ENCODE measurements around the gene MSH6. TPM values are rescaled to one million over a fixed set of nuclear protein-coding genes. Genes with fewer than 3 reads are reported as not detected.
A peak's percentile ranks its signal among the peaks of the same experiment; 100 is the strongest.

MSH6 gene
- total and polyA plus RNA-seq, 9 of the 15 experiments (the other 6 are each of a cell fraction or from before 2014, with no cell fraction given) = 15.3 to 147 (median 80.5) TPM

DNA sequence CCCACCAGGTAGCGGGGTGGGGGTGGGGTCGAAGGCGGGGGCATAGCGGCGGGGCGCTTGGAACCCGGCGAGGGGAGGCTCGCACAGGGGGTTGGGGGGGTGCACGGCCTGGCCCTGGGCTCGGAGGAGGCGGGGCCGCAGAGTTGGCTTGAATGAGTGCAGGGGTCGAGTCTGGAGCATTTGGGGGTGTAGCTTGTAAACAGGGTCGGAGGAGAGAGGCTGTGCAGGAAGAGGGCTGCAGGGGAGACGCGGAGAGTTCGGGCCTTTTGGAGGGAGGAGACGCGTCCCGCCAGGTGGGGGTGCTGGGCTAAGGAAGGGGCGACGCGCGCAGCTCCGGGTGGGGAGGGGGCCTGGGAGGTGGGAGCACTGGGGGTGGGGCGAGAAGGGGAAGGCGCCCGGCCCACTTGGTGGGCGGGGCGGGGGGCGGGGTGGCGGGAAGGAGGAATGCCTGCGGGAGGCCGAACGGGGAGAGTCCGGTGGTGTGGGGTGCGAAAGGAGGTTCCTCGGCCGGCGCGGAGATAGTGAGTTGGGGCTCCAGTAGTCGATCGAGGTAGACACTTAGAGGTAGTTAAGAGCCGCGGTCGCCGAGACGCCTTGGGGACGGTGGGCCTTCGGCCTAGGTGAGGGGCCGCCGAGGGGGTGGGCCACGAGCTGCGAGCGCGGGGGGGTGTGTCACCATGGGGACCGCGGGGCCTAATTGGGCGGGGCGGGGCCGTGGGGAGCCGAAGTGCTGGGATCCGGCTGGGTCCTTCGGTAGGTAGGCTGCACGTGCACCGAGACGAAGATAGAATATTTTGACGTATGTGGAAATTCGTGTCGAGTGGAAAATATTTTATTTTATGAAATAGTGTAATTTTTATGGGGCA lies 774 bp downstream of the MSH6 start (continued):
- TF ChIP-seq, protein P1, sequence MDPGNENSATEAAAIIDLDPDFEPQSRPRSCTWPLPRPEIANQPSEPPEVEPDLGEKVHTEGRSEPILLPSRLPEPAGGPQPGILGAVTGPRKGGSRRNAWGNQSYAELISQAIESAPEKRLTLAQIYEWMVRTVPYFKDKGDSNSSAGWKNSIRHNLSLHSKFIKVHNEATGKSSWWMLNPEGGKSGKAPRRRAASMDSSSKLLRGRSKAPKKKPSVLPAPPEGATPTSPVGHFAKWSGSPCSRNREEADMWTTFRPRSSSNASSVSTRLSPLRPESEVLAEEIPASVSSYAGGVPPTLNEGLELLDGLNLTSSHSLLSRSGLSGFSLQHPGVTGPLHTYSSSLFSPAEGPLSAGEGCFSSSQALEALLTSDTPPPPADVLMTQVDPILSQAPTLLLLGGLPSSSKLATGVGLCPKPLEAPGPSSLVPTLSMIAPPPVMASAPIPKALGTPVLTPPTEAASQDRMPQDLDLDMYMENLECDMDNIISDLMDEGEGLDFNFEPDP (CRISPR knock-in tag; IDR thresholded peaks at IDR 0.05) = no peak
- TF ChIP-seq CHD2 (IDR thresholded peaks at IDR 0.05; ENCODE audit: low read depth, low read length) (no peak), PRMT5 (CRISPR knock-in tag; IDR thresholded peaks at IDR 0.05) (no peak), MXI1 (IDR thresholded peaks at IDR 0.05; ENCODE audit: low read depth, low read length) (0 out of 2 replicates have a peak, but pooled peaks have one; percentile 13), IFI16 (CRISPR knock-in tag; IDR thresholded peaks at IDR 0.05) (no peak), EGR1 (conservative IDR thresholded peaks at IDR 0.05) (peak; percentile 18; the same call in 1 of the 2 replicates)
- TF ChIP-seq, protein P2, sequence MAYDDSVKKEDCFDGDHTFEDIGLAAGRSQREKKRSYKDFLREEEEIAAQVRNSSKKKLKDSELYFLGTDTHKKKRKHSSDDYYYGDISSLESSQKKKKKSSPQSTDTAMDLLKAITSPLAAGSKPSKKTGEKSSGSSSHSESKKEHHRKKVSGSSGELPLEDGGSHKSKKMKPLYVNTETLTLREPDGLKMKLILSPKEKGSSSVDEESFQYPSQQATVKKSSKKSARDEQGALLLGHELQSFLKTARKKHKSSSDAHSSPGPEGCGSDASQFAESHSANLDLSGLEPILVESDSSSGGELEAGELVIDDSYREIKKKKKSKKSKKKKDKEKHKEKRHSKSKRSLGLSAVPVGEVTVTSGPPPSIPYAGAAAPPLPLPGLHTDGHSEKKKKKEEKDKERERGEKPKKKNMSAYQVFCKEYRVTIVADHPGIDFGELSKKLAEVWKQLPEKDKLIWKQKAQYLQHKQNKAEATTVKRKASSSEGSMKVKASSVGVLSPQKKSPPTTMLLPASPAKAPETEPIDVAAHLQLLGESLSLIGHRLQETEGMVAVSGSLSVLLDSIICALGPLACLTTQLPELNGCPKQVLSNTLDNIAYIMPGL (CRISPR knock-in tag; IDR thresholded peaks at IDR 0.05) = 0 out of 2 replicates have a peak, but pooled peaks have one; percentile 25
- TF ChIP-seq, protein P3, sequence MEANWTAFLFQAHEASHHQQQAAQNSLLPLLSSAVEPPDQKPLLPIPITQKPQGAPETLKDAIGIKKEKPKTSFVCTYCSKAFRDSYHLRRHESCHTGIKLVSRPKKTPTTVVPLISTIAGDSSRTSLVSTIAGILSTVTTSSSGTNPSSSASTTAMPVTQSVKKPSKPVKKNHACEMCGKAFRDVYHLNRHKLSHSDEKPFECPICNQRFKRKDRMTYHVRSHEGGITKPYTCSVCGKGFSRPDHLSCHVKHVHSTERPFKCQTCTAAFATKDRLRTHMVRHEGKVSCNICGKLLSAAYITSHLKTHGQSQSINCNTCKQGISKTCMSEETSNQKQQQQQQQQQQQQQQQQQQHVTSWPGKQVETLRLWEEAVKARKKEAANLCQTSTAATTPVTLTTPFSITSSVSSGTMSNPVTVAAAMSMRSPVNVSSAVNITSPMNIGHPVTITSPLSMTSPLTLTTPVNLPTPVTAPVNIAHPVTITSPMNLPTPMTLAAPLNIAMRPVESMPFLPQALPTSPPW (CRISPR knock-in tag; IDR thresholded peaks at IDR 0.05) = peak; percentile 97
- TF ChIP-seq, protein P4, sequence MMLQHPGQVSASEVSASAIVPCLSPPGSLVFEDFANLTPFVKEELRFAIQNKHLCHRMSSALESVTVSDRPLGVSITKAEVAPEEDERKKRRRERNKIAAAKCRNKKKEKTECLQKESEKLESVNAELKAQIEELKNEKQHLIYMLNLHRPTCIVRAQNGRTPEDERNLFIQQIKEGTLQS (IDR thresholded peaks at IDR 0.05) = no peak
- TF ChIP-seq, protein P4 (CRISPR knock-in tag; conservative IDR thresholded peaks at IDR 0.05) = no peak
